Measurements from ENCODE around the gene ARL1. TPM values are rescaled to one million over a fixed set of nuclear protein-coding genes. Genes with fewer than 3 reads are reported as not detected.

Gene ARL1
- total and polyA plus RNA-seq, 2 of the 13 experiments (the other 11 are each of a cell fraction or from before 2014, with no cell fraction given), result 90.9 to 123 TPM

DNA sequence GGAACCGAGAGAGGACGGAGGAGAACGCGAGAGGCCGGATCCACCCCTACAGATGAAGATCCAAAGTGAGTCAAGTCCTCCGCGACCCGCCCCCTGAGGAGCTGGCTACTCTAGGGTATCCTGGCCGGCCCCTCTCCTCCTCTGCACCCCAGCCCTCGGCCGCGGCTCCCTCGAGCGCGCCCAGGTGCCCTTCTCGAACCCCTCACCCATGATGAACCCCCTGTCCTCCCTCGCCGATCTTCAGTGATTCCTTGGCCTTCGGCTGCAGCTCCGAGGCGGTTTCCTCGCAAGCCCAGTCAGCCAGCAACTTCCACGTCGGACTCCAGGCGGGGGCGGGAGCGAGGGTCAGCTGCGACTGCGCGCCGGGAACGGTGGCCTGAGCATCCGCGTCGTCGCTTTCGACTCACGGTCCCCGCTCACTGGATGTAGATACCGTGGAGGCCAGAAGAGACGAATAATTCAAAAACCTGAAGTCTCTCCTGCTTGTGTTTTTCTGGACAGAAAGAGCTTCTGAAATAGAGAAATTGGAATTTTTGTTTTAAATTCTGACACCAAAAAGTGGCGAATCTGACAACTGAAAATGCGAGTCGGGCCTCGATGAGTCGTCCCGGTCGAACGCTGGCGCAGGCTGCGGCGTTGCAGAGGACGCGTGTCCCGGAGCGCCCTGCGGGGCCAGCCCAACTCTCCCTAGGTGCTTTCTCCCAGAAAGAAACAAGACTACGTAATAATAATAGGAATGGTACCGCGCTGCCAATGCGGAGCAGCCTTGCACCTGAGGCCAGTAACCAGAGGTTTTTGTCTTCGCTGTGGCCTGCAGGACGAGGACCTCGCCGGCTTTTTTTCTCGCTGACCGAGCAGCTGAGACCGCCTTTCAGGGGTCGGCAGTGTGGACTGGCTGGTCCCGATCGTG lies at the start of gene ARL1 (continued):
- TF ChIP-seq HIVEP1 (CRISPR knock-in tag; IDR thresholded peaks at IDR 0.05), result peak; percentile 76
- 0 out of 2 replicates have a peak, but pooled peaks have one; percentile 8 for TF ChIP-seq BHLHE40 (IDR thresholded peaks at IDR 0.05; ENCODE audit: low read length)
- TF ChIP-seq ZSCAN25 (CRISPR knock-in tag; IDR thresholded peaks at IDR 0.05), result peak; percentile 23
- peak; percentile 33; the same call in 1 of the 2 replicates for TF ChIP-seq RFX5 (IDR thresholded peaks at IDR 0.05; ENCODE audit: low read depth, low read length)
- TF ChIP-seq, protein P1, sequence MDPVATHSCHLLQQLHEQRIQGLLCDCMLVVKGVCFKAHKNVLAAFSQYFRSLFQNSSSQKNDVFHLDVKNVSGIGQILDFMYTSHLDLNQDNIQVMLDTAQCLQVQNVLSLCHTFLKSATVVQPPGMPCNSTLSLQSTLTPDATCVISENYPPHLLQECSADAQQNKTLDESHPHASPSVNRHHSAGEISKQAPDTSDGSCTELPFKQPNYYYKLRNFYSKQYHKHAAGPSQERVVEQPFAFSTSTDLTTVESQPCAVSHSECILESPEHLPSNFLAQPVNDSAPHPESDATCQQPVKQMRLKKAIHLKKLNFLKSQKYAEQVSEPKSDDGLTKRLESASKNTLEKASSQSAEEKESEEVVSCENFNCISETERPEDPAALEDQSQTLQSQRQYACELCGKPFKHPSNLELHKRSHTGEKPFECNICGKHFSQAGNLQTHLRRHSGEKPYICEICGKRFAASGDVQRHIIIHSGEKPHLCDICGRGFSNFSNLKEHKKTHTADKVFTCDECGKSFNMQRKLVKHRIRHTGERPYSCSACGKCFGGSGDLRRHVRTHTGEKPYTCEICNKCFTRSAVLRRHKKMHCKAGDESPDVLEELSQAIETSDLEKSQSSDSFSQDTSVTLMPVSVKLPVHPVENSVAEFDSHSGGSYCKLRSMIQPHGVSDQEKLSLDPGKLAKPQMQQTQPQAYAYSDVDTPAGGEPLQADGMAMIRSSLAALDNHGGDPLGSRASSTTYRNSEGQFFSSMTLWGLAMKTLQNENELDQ (CRISPR knock-in tag; IDR thresholded peaks at IDR 0.05; ENCODE audit: borderline replicate concordance), result 0 out of 2 replicates have a peak, but pooled peaks have one; percentile 14
- TF ChIP-seq HNF4G (IDR thresholded peaks at IDR 0.05; ENCODE audit: borderline replicate concordance, low read depth, low read length), result 0 out of 2 replicates have a peak, but pooled peaks have one; percentile 1
- no peak for TF ChIP-seq HNF4G (CRISPR knock-in tag; IDR thresholded peaks at IDR 0.05; ENCODE audit: borderline replicate concordance, low read depth)
- TF ChIP-seq, protein P2, sequence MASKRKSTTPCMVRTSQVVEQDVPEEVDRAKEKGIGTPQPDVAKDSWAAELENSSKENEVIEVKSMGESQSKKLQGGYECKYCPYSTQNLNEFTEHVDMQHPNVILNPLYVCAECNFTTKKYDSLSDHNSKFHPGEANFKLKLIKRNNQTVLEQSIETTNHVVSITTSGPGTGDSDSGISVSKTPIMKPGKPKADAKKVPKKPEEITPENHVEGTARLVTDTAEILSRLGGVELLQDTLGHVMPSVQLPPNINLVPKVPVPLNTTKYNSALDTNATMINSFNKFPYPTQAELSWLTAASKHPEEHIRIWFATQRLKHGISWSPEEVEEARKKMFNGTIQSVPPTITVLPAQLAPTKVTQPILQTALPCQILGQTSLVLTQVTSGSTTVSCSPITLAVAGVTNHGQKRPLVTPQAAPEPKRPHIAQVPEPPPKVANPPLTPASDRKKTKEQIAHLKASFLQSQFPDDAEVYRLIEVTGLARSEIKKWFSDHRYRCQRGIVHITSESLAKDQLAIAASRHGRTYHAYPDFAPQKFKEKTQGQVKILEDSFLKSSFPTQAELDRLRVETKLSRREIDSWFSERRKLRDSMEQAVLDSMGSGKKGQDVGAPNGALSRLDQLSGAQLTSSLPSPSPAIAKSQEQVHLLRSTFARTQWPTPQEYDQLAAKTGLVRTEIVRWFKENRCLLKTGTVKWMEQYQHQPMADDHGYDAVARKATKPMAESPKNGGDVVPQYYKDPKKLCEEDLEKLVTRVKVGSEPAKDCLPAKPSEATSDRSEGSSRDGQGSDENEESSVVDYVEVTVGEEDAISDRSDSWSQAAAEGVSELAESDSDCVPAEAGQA (IDR thresholded peaks at IDR 0.05; ENCODE audit: low read depth), result peak; percentile 72
- TF ChIP-seq, protein P2 (CRISPR knock-in tag; IDR thresholded peaks at IDR 0.05; ENCODE audit: borderline replicate concordance), result no peak
- TF ChIP-seq DNMT3B (CRISPR knock-in tag; conservative IDR thresholded peaks at IDR 0.05), result 0 out of 2 replicates have a peak, but pooled peaks have one; percentile 52
- TF ChIP-seq, protein P3, sequence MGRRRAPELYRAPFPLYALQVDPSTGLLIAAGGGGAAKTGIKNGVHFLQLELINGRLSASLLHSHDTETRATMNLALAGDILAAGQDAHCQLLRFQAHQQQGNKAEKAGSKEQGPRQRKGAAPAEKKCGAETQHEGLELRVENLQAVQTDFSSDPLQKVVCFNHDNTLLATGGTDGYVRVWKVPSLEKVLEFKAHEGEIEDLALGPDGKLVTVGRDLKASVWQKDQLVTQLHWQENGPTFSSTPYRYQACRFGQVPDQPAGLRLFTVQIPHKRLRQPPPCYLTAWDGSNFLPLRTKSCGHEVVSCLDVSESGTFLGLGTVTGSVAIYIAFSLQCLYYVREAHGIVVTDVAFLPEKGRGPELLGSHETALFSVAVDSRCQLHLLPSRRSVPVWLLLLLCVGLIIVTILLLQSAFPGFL (CRISPR knock-in tag; IDR thresholded peaks at IDR 0.05), result no peak
- TF ChIP-seq EED (CRISPR knock-in tag; IDR thresholded peaks at IDR 0.05), result 0 out of 2 replicates have a peak, but pooled peaks have one; percentile 33
- TF ChIP-seq ZNF709 (CRISPR knock-in tag; IDR thresholded peaks at IDR 0.05), result peak; percentile 92
- TF ChIP-seq ZNF225 (CRISPR knock-in tag; IDR thresholded peaks at IDR 0.05), result no peak
- TF ChIP-seq HNRNPLL (IDR thresholded peaks at IDR 0.05; ENCODE audit: low read depth, low read length, poor library complexity, severe bottlenecking), result peak; percentile 94
- TF ChIP-seq MXD4 (CRISPR knock-in tag; IDR thresholded peaks at IDR 0.05), result no peak; the same call in 1 of the 2 replicates
- peak; percentile 78 for TF ChIP-seq PHF21A (CRISPR knock-in tag; IDR thresholded peaks at IDR 0.05)
- no peak for TF ChIP-seq RFX3 (CRISPR knock-in tag; IDR thresholded peaks at IDR 0.05)
- TF ChIP-seq ZFP36 (IDR thresholded peaks at IDR 0.05; ENCODE audit: borderline replicate concordance, low read depth, low read length, partially characterized antibody), result no peak
- TF ChIP-seq MED8 (CRISPR knock-in tag; IDR thresholded peaks at IDR 0.05; ENCODE audit: insufficient replicate concordance), result peak; percentile 82

Data from HepG2 (cell line).